ENCODE data around the gene NDE1.
"Not testable (repeated sequence)": the region's sequence is repeated elsewhere in the genome, so short reads cannot be mapped to it uniquely, and the experiment has no call there.

GRCh38 chr16:15727697-15728096, 77.7 kb downstream of the NDE1 start:
- TF ChIP-seq CTCF (IDR thresholded peaks at IDR 0.05; ENCODE audit: insufficient read depth, low read length, poor library complexity, severe bottlenecking); EZH2phosphoT487 (conservative IDR thresholded peaks at IDR 0.05; ENCODE audit: low read length): not testable (repeated sequence)
